Measurements from ENCODE around the gene NLK.
"Not testable (repeated sequence)": the region's sequence is repeated elsewhere in the genome, so short reads cannot be mapped to it uniquely, and the experiment has no call there.

NLK gene

DNA sequence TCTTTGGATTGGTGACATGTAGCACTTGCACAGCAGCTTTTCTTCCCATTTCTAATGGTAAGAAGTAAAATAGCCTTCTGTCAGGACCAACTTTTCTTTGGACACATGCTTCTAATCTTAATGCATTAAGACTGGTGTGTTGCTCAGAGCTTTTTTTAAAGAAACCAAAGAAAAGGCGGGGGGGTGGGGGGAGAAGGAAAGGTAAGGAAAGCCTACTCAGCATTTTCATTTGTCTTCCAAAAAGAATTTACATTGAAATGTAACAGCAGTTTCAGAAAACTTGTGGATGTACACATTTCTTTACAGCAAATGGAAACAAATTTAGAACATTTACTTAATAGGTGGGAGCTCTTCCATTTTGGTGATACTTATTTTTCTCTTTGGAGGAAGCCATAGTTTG lies 49.6 kb downstream of the NLK start:
- Histone ChIP-seq H3K4me3 (no peak overlapping the region), H3K9me3 (no peaks in the 10 kb centered on the region), H3K36me3 (replicated peaks) (no peaks in the 10 kb centered on the region), H3K4me1 (peaks cover 41% of the 10 kb centered on the region), H3K27me3 (ENCODE audit: low read depth) (no peaks in the 10 kb centered on the region)
- in situ Hi-C loops (cut with MboI; ENCODE audit: low sequenced_read_pairs): no loop called here
- no peak for DNase-seq (ENCODE audit: low spot score in 2 of 2)

- Histone ChIP-seq H3K9me3 (no peaks in the 10 kb centered on the region), H3K36me3 (replicated peaks) (no peaks in the 10 kb centered on the region), H3K27me3 (ENCODE audit: low read depth) (no peaks in the 10 kb centered on the region), H3K4me1 (peaks cover 40% of the 10 kb centered on the region), H3K4me3 (no peak overlapping the region)
- peak in 1 of 2 experiments; percentile 40 for DNase-seq (ENCODE audit: low spot score in 2 of 2)
- in situ Hi-C loops (cut with MboI; ENCODE audit: low sequenced_read_pairs): no loop called here
These were observed 51.7 kb downstream of the NLK start for GRCh38 chr17:28093999-28094716.

GRCh38 chr17:28096756-28097155 lies 54.3 kb downstream of the NLK start:
- H3K4me1 ChIP-seq: peaks cover 51% of the 10 kb centered on the region
- H3K27me3 ChIP-seq (ENCODE audit: low read depth): no peaks in the 10 kb centered on the region
- DNase-seq (ENCODE audit: low spot score in 2 of 2): no peak
- in situ Hi-C loops (cut with MboI; ENCODE audit: low sequenced_read_pairs): no loop called here
- H3K4me3 ChIP-seq: no peak overlapping the region
- no peaks in the 10 kb centered on the region for H3K9me3 ChIP-seq
- no peaks in the 10 kb centered on the region for H3K36me3 ChIP-seq (replicated peaks)

DNA sequence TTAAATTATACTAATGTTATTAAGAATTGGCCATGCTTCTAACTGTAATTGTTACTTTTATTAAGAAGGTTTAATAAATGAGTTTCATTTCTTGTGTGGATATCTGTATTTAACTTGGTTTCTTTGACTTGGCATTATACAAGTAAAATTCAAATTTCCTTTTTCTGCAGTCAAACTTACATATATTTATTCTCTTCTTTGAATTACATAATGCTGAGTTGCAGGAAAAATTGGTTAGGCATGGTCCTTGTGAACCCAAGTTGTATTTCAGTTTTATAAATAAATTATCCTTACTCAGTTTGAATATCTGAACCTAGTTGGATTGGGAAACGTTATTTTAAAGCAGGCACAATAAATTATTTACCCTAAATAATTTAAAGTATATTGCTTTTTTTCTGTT lies 54.8 kb downstream of the NLK start:
- Histone ChIP-seq H3K9me3 (no peaks in the 10 kb centered on the region), H3K36me3 (replicated peaks) (no peaks in the 10 kb centered on the region), H3K4me1 (peaks cover 46% of the 10 kb centered on the region), H3K4me3 (no peak overlapping the region), H3K27me3 (ENCODE audit: low read depth) (no peaks in the 10 kb centered on the region)
- DNase-seq (ENCODE audit: low spot score in 2 of 2): no peak
- in situ Hi-C loops (cut with MboI; ENCODE audit: low sequenced_read_pairs): no loop called here

GRCh38 chr17:28097901-28098300 lies 55.4 kb downstream of the NLK start:
- DNase-seq (ENCODE audit: low spot score in 2 of 2): no peak
- Histone ChIP-seq H3K4me1 (peaks cover 40% of the 10 kb centered on the region), H3K9me3 (no peaks in the 10 kb centered on the region), H3K36me3 (replicated peaks) (no peaks in the 10 kb centered on the region), H3K4me3 (no peak overlapping the region), H3K27me3 (ENCODE audit: low read depth) (no peaks in the 10 kb centered on the region)
- in situ Hi-C loops (cut with MboI; ENCODE audit: low sequenced_read_pairs): no loop called here

DNA sequence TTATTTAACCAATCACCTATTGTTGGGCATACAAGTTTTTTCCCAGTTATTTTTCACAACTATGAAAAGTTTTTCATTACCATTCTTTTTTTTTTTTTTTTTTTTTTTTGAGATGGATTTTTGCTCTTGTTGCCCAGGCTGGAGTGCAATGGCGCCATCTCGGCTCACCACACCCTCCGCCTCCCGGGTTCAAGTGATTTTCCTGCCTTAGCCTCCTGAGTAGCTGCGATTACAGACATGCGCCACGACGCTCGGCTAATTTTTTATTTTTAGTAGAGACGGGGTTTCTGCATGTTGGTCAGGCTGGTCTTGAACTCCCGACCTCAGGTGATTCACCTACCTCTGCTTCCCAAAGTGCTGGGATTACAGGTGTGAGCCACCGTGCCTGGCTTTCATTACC lies 56.1 kb downstream of the NLK start:
- peaks cover 33% of the 10 kb centered on the region for H3K4me1 ChIP-seq
- in situ Hi-C loops (cut with MboI; ENCODE audit: low sequenced_read_pairs): not testable (repeated sequence)

DNA sequence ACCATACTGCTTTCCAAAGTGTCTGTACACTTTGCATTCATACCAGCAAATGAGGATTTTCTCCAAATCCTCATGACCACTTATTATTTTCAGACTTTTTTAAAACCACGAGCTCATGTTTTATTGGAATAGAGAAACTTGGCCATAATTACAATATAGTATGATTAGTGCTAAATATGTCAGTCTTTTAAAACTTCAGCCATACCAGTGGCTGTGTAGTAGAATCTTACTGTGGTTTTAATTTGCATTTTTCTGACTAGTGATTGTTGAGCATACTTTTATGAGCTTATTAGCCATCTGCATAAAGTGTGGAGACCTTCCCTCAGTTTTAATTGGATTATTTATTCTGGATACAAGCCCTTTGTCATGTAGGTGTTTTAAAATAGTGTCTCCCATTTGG lies 57.8 kb downstream of the NLK start:
- H3K4me1 ChIP-seq: peaks cover 22% of the 10 kb centered on the region
- in situ Hi-C loops (cut with MboI; ENCODE audit: low sequenced_read_pairs): no loop called here
- H3K4me3 ChIP-seq: no peak overlapping the region
- no peaks in the 10 kb centered on the region for H3K9me3 ChIP-seq
- H3K36me3 ChIP-seq (replicated peaks): no peaks in the 10 kb centered on the region
- DNase-seq (ENCODE audit: low spot score in 2 of 2): peak in 1 of 2 experiments; percentile 81
- no peaks in the 10 kb centered on the region for H3K27me3 ChIP-seq (ENCODE audit: low read depth)

More for the DNA sequence above, 56.1 kb downstream of the NLK start:
- not testable (repeated sequence) for H3K4me3 ChIP-seq; H3K27me3 ChIP-seq (ENCODE audit: low read depth); H3K9me3 ChIP-seq; DNase-seq (ENCODE audit: low spot score in 2 of 2); H3K36me3 ChIP-seq (replicated peaks)

DNA sequence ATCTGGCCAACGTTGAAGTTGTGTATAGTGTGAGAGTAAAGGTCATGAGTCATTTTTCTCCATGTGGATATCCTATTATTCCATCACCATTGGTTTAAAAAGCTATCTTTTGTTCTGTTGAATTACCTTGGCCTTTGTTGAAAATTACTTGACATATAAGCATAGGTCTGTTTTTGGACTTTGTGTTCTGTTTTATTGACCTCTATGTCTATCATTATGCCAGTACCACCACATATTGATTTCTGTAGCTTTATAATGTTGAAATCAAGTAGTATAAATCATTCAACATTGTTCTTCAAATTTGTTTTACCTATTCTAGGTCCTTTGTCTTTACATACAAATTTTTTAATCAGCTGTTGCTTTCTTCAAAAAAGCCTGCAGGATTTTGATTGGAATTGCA lies 58.5 kb downstream of the NLK start:
- Histone ChIP-seq H3K36me3 (replicated peaks) (no peaks in the 10 kb centered on the region), H3K4me1 (peaks cover 22% of the 10 kb centered on the region), H3K4me3 (no peak overlapping the region), H3K27me3 (ENCODE audit: low read depth) (no peaks in the 10 kb centered on the region), H3K9me3 (no peaks in the 10 kb centered on the region)
- DNase-seq (ENCODE audit: low spot score in 2 of 2): peak in 1 of 2 experiments; percentile 40
- in situ Hi-C loops (cut with MboI; ENCODE audit: low sequenced_read_pairs): no loop called here

GRCh38 chr17:28101919-28102318 lies 59.4 kb downstream of the NLK start:
- DNase-seq (ENCODE audit: low spot score in 2 of 2): no peak
- no peaks in the 10 kb centered on the region for H3K9me3 ChIP-seq
- no peaks in the 10 kb centered on the region for H3K27me3 ChIP-seq (ENCODE audit: low read depth)
- in situ Hi-C loops (cut with MboI; ENCODE audit: low sequenced_read_pairs): no loop called here
- no peaks in the 10 kb centered on the region for H3K36me3 ChIP-seq (replicated peaks)
- peaks cover 22% of the 10 kb centered on the region for H3K4me1 ChIP-seq
- no peak overlapping the region for H3K4me3 ChIP-seq

DNA sequence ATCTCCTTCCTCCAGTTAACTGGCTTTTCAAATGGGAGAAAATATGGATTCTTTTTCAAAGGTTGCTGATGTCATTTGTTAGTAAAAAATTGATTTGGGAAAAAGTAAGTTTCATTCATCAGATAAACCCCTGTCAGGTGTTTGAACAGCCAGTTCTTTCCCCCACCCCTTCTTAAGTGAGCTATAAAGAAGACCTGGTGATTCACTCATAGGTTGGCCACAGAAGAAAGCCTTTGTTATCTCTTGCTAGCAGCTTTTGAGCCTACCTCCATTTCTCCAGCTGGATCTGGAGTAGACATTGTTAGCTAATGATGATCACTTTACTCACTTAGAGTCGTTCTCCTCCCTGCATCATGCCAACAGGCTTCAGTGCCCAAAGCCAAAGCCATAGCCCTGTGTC lies 63.0 kb downstream of the NLK start:
- in situ Hi-C loops (cut with MboI; ENCODE audit: low sequenced_read_pairs): no loop called here
- no peak overlapping the region for H3K4me3 ChIP-seq
- H3K36me3 ChIP-seq (replicated peaks): no peaks in the 10 kb centered on the region
- no peaks in the 10 kb centered on the region for H3K9me3 ChIP-seq
- no peak for DNase-seq (ENCODE audit: low spot score in 2 of 2)
- no peaks in the 10 kb centered on the region for H3K27me3 ChIP-seq (ENCODE audit: low read depth)
- H3K4me1 ChIP-seq: peaks cover 12% of the 10 kb centered on the region

- Histone ChIP-seq H3K9me3 (no peaks in the 10 kb centered on the region), H3K27me3 (ENCODE audit: low read depth) (no peaks in the 10 kb centered on the region), H3K4me3 (no peak overlapping the region), H3K36me3 (replicated peaks) (no peaks in the 10 kb centered on the region), H3K4me1 (peaks cover 29% of the 10 kb centered on the region)
- in situ Hi-C loops (cut with MboI; ENCODE audit: low sequenced_read_pairs): no loop called here
- DNase-seq (ENCODE audit: low spot score in 2 of 2): no peak
These were observed 67.7 kb downstream of the NLK start for GRCh38 chr17:28110184-28110583.

DNA sequence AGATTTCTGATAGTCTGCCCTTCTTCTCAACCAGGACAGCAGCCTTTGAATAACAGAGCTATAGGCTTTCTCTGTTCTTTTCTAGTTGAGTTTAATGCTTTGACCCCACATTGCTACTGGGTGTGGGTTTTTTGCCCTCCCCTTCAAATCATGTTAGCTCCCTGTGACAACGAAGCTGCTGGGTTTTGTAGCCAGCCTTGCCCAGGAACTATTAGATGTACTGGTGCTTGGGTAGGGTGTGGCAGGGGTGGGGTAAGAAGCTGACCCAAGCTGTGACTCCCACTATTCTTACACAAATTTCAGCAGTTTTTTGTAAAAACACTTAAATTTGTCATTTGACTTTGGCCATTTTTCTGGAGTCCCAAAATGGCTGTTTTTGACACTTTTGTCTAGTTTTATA lies 69.7 kb downstream of the NLK start:
- no peaks in the 10 kb centered on the region for H3K9me3 ChIP-seq
- peak in 1 of 2 experiments; percentile 36 for DNase-seq (ENCODE audit: low spot score in 2 of 2)
- no peaks in the 10 kb centered on the region for H3K27me3 ChIP-seq (ENCODE audit: low read depth)
- no peaks in the 10 kb centered on the region for H3K36me3 ChIP-seq (replicated peaks)
- in situ Hi-C loops (cut with MboI; ENCODE audit: low sequenced_read_pairs): no loop called here
- H3K4me3 ChIP-seq: no peak overlapping the region
- H3K4me1 ChIP-seq: peaks cover 33% of the 10 kb centered on the region

DNA sequence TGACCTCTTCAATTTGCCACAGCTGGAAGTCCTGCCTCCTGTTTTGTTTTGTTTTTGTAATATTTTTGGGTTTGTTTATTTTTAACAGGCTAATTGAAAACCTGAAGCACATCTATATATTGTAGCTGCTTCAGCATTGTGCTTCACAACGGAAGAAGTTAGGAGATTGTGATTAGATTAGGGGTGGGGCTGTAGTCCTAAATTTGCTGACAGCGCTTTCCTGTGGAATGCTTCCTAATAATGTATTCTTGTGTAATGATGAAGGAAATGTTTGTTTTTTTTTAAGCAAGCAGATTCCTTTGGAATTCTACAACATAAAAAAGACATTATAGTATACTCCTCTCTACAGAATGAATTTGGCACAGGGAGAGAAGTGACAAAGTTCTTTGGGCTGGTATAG lies 70.1 kb downstream of the NLK start:
- DNase-seq (ENCODE audit: low spot score in 2 of 2): no peak
- no peaks in the 10 kb centered on the region for H3K36me3 ChIP-seq (replicated peaks)
- no peaks in the 10 kb centered on the region for H3K9me3 ChIP-seq
- in situ Hi-C loops (cut with MboI; ENCODE audit: low sequenced_read_pairs): no loop called here
- H3K4me1 ChIP-seq: peaks cover 36% of the 10 kb centered on the region
- no peaks in the 10 kb centered on the region for H3K27me3 ChIP-seq (ENCODE audit: low read depth)
- no peak overlapping the region for H3K4me3 ChIP-seq

DNA sequence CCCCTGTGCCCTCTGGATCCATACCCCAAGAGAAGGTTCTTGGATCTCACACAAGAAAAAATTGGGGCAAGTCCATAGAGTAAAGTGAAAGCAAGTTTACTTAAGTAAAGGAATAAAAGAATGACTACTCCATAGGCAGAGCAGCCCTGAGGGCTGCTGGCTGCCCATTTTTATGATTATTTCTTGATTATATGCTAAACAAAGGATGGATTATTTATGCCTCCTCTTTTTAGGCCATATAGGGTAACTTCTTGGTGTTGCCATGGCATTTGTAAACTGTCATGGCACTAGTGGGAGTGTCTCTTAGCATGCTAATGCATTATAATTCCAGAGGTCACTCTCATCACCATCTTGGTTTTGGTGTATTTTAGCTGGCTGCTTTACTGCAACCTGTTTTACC lies 70.8 kb downstream of the NLK start:
- in situ Hi-C loops (cut with MboI; ENCODE audit: low sequenced_read_pairs): no loop called here
- DNase-seq (ENCODE audit: low spot score in 2 of 2): peak; percentile 60 to 83
- no peaks in the 10 kb centered on the region for H3K9me3 ChIP-seq
- H3K27me3 ChIP-seq (ENCODE audit: low read depth): no peaks in the 10 kb centered on the region
- H3K4me1 ChIP-seq: peaks cover 42% of the 10 kb centered on the region
- H3K36me3 ChIP-seq (replicated peaks): no peaks in the 10 kb centered on the region
- no peak overlapping the region for H3K4me3 ChIP-seq

- no peaks in the 10 kb centered on the region for H3K9me3 ChIP-seq
- in situ Hi-C loops (cut with MboI; ENCODE audit: low sequenced_read_pairs): no loop called here
- no peak for DNase-seq (ENCODE audit: low spot score in 2 of 2)
- H3K4me3 ChIP-seq: no peak overlapping the region
- no peaks in the 10 kb centered on the region for H3K27me3 ChIP-seq (ENCODE audit: low read depth)
- peaks cover 48% of the 10 kb centered on the region for H3K4me1 ChIP-seq
- no peaks in the 10 kb centered on the region for H3K36me3 ChIP-seq (replicated peaks)
These were observed 72.6 kb downstream of the NLK start for GRCh38 chr17:28115046-28115445.

Data from HAP-1 (cell line).